ENCODE measurements around the gene SMYD3.
"Not testable (repeated sequence)": the region's sequence is repeated elsewhere in the genome, so short reads cannot be mapped to it uniquely, and the experiment has no call there.

SMYD3 gene

GRCh38 chr1:245774196-245774595, 732.9 kb downstream of the SMYD3 start:
- DNase-seq, result no peak

- DNase-seq, result no peak
These were observed 733.7 kb downstream of the SMYD3 start for GRCh38 chr1:245773344-245773743.

DNA sequence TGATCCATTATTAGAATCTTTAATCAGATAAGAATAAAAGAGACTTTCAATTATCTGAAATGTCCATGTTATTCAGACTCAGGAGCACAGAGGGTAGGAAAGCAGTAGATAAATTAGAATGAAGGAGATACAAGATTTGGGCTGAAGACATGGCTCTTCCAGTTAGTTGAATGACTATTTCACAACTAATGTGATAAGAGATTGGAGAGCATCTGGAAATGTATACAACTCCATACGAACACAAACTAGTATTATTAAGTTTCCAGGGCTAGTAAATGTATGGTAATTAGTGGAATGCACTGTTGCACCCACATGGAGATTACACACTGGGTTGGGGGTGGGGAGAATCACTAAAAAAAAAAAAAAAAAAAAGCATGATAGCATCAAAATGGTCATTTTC, 734.3 kb downstream of the SMYD3 start:
- DNase-seq, result no peak

DNA sequence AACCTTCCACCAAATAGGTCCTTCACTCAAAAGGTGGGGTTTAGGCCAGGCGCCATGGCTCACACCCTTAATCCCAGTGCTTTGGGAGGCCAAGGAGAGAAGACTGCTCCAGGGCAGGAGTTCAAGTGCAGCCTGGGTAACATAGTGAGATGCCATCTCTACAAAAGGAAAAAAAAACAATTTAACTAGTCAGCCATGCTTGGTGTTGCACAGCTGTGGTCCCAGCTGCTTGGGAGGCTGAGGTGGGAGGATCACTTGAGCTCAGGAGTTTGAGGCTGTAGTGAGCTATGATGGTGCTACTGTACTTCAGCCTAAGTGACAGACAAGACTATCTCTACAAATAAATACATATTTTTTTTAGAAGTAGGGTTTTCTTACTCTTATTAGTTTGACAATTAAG, 734.8 kb downstream of the SMYD3 start:
- DNase-seq, result no peak

DNA sequence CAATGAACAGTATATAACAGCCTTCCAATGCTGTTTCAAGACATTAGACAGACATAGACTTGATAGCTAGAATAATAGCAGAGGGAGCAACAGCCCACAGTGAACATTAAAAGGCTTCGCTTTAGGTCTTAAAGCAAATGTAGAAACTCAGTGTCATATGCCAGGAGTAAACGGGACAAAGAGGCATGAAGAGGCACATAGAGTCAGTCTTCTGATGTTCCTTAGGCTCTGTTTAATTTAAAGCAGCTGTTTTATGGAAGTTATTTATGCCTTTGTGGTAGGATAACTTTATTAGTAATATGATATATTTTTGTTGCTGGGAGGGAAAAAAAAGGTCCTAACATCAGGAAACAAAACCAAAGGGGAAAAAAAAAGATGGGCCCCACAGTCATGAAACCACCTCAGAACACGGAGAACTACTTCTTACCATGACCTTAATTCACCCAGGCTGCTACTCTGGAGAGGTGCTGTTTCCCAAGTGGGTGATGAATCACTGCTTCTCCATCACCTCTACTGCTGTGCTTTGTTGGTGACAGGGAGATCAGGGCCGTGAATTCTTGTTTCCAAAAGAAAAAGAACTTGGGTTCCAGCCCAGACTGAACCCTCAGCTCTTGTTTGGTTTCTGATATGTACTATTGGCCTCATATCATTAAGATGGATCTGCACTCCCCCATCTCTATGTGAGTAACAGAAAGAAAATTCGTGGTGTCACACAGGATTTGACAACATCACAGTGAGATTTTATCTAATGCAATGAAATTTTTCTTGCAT, 735.4 kb downstream of the SMYD3 start:
- no peak for DNase-seq

- no peak for DNase-seq
These were observed 736.9 kb downstream of the SMYD3 start for GRCh38 chr1:245770156-245770555.

DNA sequence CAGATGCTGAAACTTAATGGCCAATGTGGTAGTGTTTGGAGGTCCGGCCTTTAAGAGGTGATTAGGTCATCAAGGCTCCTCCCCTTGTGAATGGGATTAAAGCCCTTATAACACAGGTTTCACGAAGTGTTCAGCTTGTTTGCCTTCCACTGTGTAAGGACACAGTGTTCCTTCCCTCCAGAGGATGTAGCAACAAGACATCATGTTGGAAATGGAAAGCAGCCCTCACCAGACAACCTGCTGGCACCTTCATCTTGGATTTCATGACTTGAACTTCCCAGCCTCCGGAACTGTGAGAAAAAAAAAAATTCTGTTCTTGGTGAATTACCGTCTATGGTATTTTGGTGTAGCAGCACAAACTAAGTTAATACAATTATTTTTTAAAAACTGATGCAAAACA, 738.5 kb downstream of the SMYD3 start:
- DNase-seq, result no peak

- no peak for DNase-seq
These were observed 741.7 kb downstream of the SMYD3 start for GRCh38 chr1:245765230-245766000.

- no peak for DNase-seq
These were observed 743.2 kb downstream of the SMYD3 start for GRCh38 chr1:245763873-245764331.

DNA sequence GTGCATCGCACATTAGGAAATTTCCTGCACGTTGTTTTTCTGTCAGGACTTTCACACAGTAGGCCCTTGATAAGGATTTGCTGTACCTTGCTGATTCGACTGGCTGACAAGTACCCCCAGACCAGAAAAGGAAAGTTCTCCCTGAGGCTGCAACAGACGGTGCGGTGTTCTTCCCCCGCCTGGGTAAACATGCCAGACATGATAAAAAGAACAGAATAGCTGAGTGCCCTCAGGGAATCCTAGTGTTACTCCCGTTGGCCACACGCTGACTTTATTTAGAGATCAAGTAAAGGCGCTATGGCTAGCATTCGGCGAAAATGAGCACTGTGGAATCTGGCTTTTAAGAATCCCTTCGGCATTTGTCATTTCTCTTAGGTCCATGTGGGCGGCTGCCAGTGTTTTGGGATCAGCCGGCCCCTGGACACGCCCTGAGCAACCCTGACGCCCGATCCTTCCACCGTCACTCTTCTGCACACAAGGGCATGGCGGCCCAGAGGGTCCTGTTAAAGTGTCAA, 744.6 kb downstream of the SMYD3 start:
- no peak for DNase-seq

GRCh38 chr1:245760301-245760700, 746.8 kb downstream of the SMYD3 start:
- DNase-seq, result no peak

DNA sequence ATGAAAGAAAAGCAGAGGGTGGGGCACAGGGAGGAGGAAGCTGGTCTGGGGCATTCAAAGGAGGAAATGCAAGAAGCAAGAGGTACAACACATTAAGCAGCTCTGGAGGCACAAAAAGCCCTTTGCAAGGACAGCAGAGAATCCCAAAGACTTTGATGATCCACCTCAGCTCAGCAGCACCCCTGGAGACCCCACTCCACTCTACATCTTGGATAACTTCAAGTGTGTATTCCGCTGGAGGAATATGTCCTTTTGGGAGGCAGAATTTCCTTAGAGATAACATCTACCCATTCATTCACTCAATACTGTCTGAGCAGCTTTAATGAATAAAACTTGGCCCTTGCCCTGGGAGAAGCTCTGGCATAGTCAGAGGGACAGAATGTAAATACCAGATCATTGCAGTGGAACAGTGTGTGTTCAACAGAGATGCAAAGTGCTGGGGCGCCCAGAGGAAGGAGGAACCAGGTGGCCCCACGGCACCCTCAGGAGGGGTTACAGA, 752.6 kb downstream of the SMYD3 start:
- no peak for DNase-seq

- DNase-seq, result no peak
These were observed 753.3 kb downstream of the SMYD3 start for GRCh38 chr1:245753807-245754206.

DNA sequence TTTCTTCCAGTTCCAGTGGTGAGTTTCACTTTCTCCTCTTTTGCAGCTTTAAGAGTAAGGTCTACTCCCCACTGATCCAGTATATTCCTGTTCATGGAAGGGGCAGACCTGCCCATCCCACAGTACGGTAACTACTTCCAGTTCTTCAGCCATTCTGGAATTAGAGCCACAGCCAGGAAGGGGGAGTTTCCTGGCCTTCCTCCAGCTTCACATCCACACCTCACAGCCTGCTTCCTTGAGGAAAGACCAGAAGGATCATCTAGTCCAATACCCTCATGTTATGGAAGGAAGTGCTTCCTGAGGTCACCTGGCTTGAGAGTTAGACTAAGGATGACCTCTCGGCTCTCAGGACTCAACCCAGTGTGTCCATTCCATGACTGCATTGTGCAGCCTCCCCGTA, 754.5 kb downstream of the SMYD3 start:
- DNase-seq, result no peak

- DNase-seq, result no peak
These were observed 755.2 kb downstream of the SMYD3 start for GRCh38 chr1:245751726-245752470.

- no peak for DNase-seq
These were observed 756.0 kb downstream of the SMYD3 start for GRCh38 chr1:245751116-245751515.

- no peak for DNase-seq
These were observed 756.8 kb downstream of the SMYD3 start for GRCh38 chr1:245750261-245750660.

- no peak for DNase-seq
These were observed 758.0 kb downstream of the SMYD3 start for GRCh38 chr1:245749053-245749452.

- no peak for DNase-seq
These were observed 758.4 kb downstream of the SMYD3 start for GRCh38 chr1:245748646-245749045.

DNA sequence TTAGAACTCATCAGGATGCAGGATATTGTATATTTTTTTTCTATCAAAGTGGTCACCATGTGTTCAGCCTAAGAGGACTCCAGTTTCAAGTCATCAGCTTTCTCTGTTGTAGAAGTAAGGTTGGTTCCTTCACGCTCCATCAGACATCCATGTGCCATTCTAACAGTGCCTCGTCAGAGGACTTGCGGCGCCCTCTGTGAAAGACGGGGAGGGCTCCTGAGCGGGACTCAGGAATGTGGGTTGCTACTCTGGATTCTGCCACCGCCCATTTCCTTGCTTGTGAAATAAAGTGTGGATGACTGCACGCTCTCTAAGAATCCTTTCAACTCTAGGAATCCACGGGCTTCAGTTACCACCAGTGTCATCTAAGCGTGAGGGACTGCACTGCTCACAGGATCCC, 758.8 kb downstream of the SMYD3 start:
- no peak for DNase-seq

DNA sequence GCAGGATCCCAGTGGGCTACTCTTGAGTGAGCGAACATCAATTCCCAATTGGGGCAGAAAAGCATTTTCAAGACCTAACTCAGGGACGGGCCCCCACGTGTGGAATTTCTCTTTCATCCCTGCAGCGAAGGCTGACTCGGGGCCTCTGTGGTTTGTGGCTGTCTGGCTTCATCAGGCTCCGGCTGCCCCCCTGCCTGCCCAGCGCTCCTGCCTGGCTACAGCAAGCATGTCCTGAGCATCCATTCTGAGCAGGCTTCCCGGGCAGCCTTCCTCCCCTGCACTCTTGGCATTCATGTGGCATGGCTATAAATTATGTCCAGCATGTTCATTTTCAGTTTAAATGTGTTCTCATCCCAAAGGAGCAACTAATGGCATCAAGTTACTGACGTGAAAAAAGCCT, 764.2 kb downstream of the SMYD3 start:
- DNase-seq, result no peak

DNA sequence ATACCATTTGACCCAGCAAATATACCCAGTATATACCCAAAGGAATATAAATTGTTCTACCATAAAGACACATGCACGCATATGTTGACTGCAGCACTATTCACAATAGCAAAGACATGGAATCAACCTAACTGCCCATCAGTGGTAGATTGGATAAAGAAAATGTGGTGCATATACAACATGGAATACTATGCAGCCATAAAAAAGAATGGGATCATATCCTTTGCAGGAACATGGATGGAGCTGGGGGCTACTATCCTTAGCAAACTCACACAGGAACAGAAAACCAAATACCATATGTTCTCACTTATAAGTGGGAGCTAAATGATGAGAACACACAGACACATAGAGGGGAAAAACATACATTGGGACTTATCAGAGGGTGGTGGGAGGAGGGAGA, 766.7 kb downstream of the SMYD3 start:
- not testable (repeated sequence) for DNase-seq

GRCh38 chr1:245730801-245731200, 776.3 kb downstream of the SMYD3 start:
- no peak for DNase-seq
